Esophagus muscularis mucosa (tissue), 4 donors: ENCODE results near the gene SCFD2. TPM values are rescaled to one million over a fixed set of nuclear protein-coding genes. Genes with fewer than 3 reads are reported as not detected.

Source experiments
- DNase-seq: peaks from one replicate; pipeline ENCODE4 v3.0.0-alpha.2; 2017; ENCODE audit errors: extremely low spot score
- H3K27ac ChIP-seq, 4 donors: fragments of 200-600 bp; sonication (generic); replicated peaks in 1 of 4; 1 replicate in 3 of 4; 2 replicates in 1 of 4; pipeline ENCODE4 v1.5.1; 2016 to 2019; ENCODE audit warnings: mild to moderate bottlenecking in 1 of 4
- H3K27me3 ChIP-seq, 4 donors: fragments of 200-600 bp; sonication (generic); one replicate each; pipeline versions ENCODE4 v1.5.1 to v1.6.0; 2016 to 2019
- H3K36me3 ChIP-seq, 4 donors: fragments of 200-600 bp; sonication (generic); one replicate each; pipeline ENCODE4 v1.5.1; 2016 to 2019
- H3K4me1 ChIP-seq, 4 donors: fragments of 200-600 bp; sonication (generic); one replicate each; pipeline ENCODE4 v1.5.1; 2016 to 2019
- H3K4me3 ChIP-seq, 4 donors: fragments of 200-600 bp; sonication (generic); 1 replicate in 2 of 4; 2 replicates in 2 of 4; pipeline ENCODE4 v1.5.1; 2016 to 2019; ENCODE audit warnings: mild to moderate bottlenecking in 4 of 4, moderate library complexity in 1 of 4
- H3K9me3 ChIP-seq, 4 donors: fragments of 200-600 bp; sonication (generic); 1 replicate in 3 of 4; 2 replicates in 1 of 4; pipeline ENCODE4 v1.5.1; 2016 to 2019
- CTCF ChIP-seq, 3 experiments: fragments of 200-600 bp in 2 of 3; fragments of 450-650 bp in 1 of 3; sonication (generic) in 2 of 3; IDR thresholded peaks; one replicate each; pipeline ENCODE4 v1.5.1; 2017 to 2019; ENCODE audit warnings: antibody characterized with exemption in 3 of 3, mild to moderate bottlenecking in 2 of 3, moderate library complexity in 1 of 3
- EP300 ChIP-seq: sonication (generic); formaldehyde crosslinking; IDR thresholded peaks from one replicate; pipeline ENCODE4 v1.6.1; 2017; ENCODE audit warnings: antibody characterized with exemption
- POLR2A ChIP-seq: fragments of 450-650 bp; IDR thresholded peaks from one replicate; pipeline ENCODE4 v1.6.1; 2017; ENCODE audit warnings: antibody characterized with exemption, moderate library complexity, mild to moderate bottlenecking, low read depth
- POLR2AphosphoS5 ChIP-seq, 2 donors: sonication (generic); formaldehyde crosslinking; IDR thresholded peaks; one replicate each; pipeline ENCODE4 v1.6.1; 2017; ENCODE audit warnings: antibody characterized with exemption in 2 of 2
- WGBS: methylation state at CpG from one replicate; pipeline ENCODE4 v1.1.5; 2018; 5-methylcytosine and 5-hydroxymethylcytosine counted together
- intact Hi-C: fragments of 100-400 bp; cut with DNase I; formaldehyde crosslinking; loops from one replicate; pipeline ENCODE4 v1.15.1; 2023
- total RNA-seq, 4 donors: library from RNA; depleted of rRNA; stranded (reverse); fragments of >200 nt; gene quantifications; one replicate each; pipeline versions ENCODE4 v1.1.0 to v1.2.1, GENCODE V29; 2016

The SCFD2 gene
- total RNA-seq, 4 donors from 2014 or later, result 10.0 to 15.7 (median 12.7) TPM

GRCh38 chr4:52874948-52875347 lies 490.9 kb downstream of the SCFD2 start:
- H3K4me3 ChIP-seq, result no peak overlapping the region

DNA sequence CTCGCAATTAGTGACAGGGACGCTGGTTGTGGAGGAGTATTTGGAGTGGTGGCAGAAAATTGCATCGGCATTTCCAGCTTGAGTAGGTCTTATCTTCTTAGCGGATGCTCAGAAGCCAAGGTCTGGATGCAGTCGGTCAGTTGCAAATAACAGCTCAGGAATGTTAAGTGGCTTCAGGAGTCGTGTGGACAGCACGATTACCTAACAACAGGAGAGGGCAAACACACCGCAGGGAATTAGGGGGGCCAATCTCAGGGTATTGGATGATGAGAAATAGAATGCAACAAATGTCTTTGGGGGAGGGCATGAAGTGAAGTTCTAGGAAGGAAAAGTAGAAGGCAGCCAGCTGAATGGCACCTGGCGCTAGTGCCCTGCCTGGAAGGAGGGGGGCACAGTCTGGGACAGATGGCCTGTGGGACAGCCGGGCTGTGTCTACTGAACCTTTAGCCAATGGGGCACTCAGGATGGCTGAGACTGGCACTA lies 492.0 kb downstream of the SCFD2 start:
- no peak for TF ChIP-seq EP300
- no peak for TF ChIP-seq CTCF (IDR thresholded peaks at IDR 0.05)
- TF ChIP-seq POLR2AphosphoS5 (IDR thresholded peaks at IDR 0.05), result no peak
- no peak for TF ChIP-seq POLR2A
- no peak for DNase-seq
- Histone ChIP-seq H3K27me3 (no peaks in the 10 kb centered on the region), H3K4me1 (peaks cover 0 to 16% (median 14%) of the 10 kb centered on the region in 4 donors), H3K36me3 (peaks cover 0 to 10% (median 0%) of the 10 kb centered on the region in 4 donors), H3K9me3 (no peaks in the 10 kb centered on the region), H3K4me3 (no peak overlapping the region), H3K27ac (no peak overlapping the region)
- intact Hi-C loops, result no loop called here
- WGBS, result 93% methylated on average over 10 of the region's 10 CpGs

More at GRCh38 chr4:52874948-52875347, 490.9 kb downstream of the SCFD2 start:
- intact Hi-C loops, result no loop called here
- 96% methylated on average over 5 of the region's 5 CpGs for WGBS
- no peak for DNase-seq
- Histone ChIP-seq H3K27ac (no peak overlapping the region), H3K36me3 (peaks cover 0 to 10% (median 0%) of the 10 kb centered on the region in 4 donors), H3K4me1 (peaks cover 0 to 5% (median 4%) of the 10 kb centered on the region in 4 donors), H3K27me3 (no peaks in the 10 kb centered on the region), H3K9me3 (no peaks in the 10 kb centered on the region)
- TF ChIP-seq POLR2AphosphoS5 (IDR thresholded peaks at IDR 0.05) (no peak), POLR2A (no peak), CTCF (IDR thresholded peaks at IDR 0.05) (no peak), EP300 (no peak)

DNA sequence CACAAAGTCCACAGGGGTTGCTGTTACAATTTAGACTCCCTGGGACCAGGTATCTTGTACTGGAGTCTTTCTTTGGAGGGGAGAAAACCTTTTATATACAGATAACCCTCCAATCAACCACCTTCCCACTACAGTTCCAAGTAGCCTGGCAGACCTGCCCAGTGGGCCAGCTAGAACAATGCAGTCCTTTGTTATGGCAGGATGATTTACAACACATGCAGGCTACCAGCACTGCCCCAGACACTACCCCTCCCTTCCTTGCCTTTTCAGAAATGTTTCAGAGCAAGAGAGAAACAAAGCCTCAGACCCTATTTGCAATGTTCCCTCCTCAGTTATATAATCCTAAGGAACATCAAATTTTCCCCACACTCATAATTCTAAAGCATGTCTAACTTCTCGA lies 492.7 kb downstream of the SCFD2 start:
- H3K27me3 ChIP-seq, result no peaks in the 10 kb centered on the region
- H3K36me3 ChIP-seq, result peaks cover 0 to 10% (median 0%) of the 10 kb centered on the region in 4 donors
- H3K9me3 ChIP-seq, result no peaks in the 10 kb centered on the region
- H3K27ac ChIP-seq, result no peak overlapping the region
- peaks cover 0 to 20% (median 17%) of the 10 kb centered on the region in 4 donors for H3K4me1 ChIP-seq
- intact Hi-C loops, result no loop called here
- no peak for DNase-seq
- TF ChIP-seq POLR2AphosphoS5 (IDR thresholded peaks at IDR 0.05) (no peak), EP300 (no peak), POLR2A (no peak), CTCF (IDR thresholded peaks at IDR 0.05) (no peak)
- H3K4me3 ChIP-seq, result no peak overlapping the region
- 89% methylated on average over 1 of the region's 1 CpG for WGBS

DNA sequence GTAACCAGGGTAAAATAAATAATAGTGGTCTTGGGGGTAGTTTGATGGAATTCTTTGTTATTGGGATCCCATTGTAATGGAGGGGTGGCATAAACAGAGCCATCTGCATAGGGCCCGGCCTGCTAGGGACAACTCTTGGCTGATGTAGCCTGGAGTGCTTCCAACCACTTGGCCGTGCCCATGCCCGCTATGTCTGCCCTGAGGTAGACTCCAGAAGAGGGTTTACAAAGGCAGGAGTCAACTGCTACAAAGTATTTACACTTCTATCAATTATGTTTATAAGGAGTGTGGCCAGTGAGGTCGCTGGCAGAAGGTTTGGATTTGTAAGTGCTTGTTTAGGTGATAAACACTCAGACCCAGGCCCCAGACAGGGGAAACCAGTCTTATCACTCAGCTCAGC lies 495.6 kb downstream of the SCFD2 start:
- WGBS, result 90% methylated on average over 4 of the region's 4 CpGs
- no peaks in the 10 kb centered on the region for H3K9me3 ChIP-seq
- intact Hi-C loops, result no loop called here
- DNase-seq, result no peak
- H3K36me3 ChIP-seq, result peaks cover 0 to 10% (median 4%) of the 10 kb centered on the region in 4 donors
- no peak overlapping the region for H3K4me3 ChIP-seq
- H3K27me3 ChIP-seq, result no peaks in the 10 kb centered on the region
- TF ChIP-seq POLR2A (no peak), CTCF (IDR thresholded peaks at IDR 0.05) (no peak)
- no peak overlapping the region for H3K27ac ChIP-seq
- peaks cover 0 to 39% (median 20%) of the 10 kb centered on the region in 4 donors for H3K4me1 ChIP-seq

DNA sequence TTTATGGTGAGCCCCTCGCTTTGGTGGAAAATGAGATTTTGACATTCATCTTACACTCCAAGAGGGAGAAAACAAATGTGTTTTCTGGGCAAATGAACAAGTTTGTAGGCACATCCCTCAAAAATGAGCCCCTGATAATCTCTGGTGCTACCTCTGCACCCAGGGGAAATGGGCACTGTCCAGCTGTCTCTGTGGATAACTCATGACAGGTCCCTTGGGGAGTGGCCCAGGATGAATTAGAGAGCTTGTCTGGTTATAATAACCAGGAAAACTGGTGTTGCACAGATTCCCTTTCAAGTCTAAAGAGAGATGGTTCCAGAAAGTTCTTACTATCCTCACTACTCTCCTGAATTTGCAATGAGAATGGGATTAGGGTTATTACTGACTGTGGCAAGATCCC lies 496.2 kb downstream of the SCFD2 start:
- Histone ChIP-seq H3K9me3 (no peaks in the 10 kb centered on the region), H3K27me3 (no peaks in the 10 kb centered on the region), H3K4me1 (peaks cover 0 to 44% (median 25%) of the 10 kb centered on the region in 4 donors), H3K27ac (no peak overlapping the region), H3K36me3 (peaks cover 0 to 10% (median 4%) of the 10 kb centered on the region in 4 donors), H3K4me3 (no peak overlapping the region)
- WGBS, result 100% methylated on average over 1 of the region's 1 CpG
- intact Hi-C loops, result no loop called here
- no peak for TF ChIP-seq EP300
- TF ChIP-seq POLR2AphosphoS5 (IDR thresholded peaks at IDR 0.05), result no peak
- TF ChIP-seq POLR2A, result no peak
- TF ChIP-seq CTCF (IDR thresholded peaks at IDR 0.05), result no peak
- DNase-seq, result no peak
